ENCODE measurements around the gene NNT. TPM values are rescaled to one million over a fixed set of nuclear protein-coding genes. Genes with fewer than 3 reads are reported as not detected.

NNT gene
- total RNA-seq, 4 donors from 2014 or later = 47.0 to 68.5 (median 60.8) TPM

DNA sequence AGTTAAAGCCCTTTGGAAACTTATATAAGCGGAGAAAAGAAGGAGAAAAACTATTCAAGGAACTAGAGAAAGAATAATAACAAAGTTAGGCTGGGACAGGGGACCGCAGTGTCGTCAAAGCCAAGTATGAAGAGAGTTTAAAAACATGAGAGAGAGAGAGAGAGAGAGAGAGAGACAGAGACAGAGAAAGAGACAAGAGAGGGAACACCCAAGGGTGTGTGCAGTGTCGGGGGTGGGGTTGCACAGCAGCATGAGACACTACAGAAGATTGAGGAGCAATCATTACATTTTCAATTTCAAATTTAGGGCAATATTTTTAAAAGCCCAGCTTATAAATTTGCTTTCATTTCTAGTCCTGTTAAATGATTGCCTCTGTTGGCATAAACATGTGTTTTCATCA, 74.3 kb downstream of the NNT start:
- TF ChIP-seq CTCF (IDR thresholded peaks at IDR 0.05) = no peak
- ATAC-seq (ENCODE audit: low FRiP score) = no peak
- no peak for DNase-seq (ENCODE audit: low spot score)

DNA sequence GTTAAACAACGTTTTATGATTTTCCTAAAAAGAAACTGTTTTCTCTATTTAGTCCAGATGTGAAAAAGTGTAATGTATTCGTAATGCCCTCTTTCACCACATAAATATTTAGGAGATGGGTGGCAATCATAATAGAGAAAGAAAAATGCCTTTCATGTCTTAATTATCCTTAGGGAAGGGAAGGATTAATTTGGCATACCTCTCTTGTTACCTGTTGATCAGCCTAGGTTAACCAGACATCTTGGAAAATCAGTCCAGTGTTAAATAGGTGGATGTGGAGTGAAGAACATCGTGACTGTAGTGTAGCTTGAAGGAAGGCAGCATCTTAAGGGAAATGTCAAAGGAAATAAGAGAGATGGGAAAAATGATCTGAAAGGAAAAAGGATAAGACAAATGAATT, 76.2 kb downstream of the NNT start:
- DNase-seq (ENCODE audit: low spot score) (no peak), ATAC-seq (ENCODE audit: low FRiP score) (no peak)
- no peak for TF ChIP-seq CTCF (IDR thresholded peaks at IDR 0.05)

- DNase-seq (ENCODE audit: low spot score) (no peak), ATAC-seq (ENCODE audit: low FRiP score) (no peak)
- no peak for TF ChIP-seq CTCF (IDR thresholded peaks at IDR 0.05)
Measured at GRCh38 chr5:43680286-43680685, 77.3 kb downstream of the NNT start.

DNA sequence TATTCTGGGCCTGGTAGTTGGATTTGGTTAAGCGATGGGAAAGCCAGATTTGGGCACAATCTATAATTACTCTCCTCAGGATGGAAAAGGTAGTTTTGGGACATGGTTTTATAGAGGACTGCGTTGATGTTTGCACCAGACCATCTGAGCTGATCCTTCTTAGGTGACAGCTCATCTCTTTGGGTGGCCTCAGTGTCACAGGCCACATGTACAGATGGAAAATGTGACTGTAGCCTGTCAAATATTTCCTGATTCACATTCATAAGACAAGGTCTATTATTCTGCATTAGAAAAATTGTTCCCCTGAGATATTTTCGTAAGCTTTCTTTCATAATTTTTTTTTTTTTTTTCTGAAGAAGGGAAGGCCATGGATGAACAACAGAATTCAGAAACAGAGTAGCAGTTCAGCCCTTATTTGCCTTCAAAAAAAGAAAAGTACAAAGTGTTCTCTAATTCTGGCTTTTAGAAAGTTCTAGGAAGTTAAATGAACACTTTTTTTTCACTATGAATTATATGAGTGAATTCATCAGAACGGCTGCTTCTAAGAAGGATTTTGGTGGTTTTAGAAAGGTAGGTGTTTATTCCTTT, 81.0 kb downstream of the NNT start:
- DNase-seq (ENCODE audit: low spot score) = no peak
- no peak for TF ChIP-seq CTCF (IDR thresholded peaks at IDR 0.05)
- no peak for ATAC-seq (ENCODE audit: low FRiP score)

DNA sequence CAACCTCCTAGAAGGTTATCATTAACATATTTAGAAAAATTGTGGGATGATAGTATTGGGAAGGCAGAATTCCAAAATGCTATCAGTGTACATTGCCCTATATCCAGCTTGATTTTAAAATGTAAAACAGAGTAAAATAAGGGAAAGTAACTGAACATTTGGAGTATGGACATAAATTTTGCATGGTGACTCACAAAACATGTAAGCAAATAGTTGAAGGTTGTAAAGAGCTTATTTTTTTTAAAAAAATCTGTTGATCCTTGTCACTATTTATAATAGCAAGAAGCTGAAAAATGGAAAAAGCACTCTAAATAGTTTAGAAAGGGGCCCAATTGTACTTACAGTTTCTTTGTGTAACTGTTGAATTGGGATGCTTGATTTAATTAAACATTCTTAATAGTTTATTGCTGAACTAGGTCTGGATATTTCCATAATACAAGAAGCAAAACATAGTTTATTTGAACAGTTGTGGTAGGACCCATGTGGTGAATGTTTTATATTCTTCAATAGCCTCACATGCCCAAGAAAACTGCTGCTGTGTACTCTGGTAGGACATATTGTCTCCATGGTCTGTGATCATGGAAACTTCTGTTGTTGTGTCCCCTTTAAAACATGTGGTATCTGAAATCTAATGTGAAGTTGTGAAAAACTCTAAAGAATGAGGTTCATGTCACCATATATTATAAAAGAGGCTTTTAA, 82.4 kb downstream of the NNT start:
- ATAC-seq (ENCODE audit: low FRiP score) (no peak), DNase-seq (ENCODE audit: low spot score) (no peak)
- no peak for TF ChIP-seq CTCF (IDR thresholded peaks at IDR 0.05)

GRCh38 chr5:43687275-43687674, 84.3 kb downstream of the NNT start:
- no peak for ATAC-seq (ENCODE audit: low FRiP score)
- DNase-seq (ENCODE audit: low spot score) = no peak
- TF ChIP-seq CTCF (IDR thresholded peaks at IDR 0.05) = no peak

DNA sequence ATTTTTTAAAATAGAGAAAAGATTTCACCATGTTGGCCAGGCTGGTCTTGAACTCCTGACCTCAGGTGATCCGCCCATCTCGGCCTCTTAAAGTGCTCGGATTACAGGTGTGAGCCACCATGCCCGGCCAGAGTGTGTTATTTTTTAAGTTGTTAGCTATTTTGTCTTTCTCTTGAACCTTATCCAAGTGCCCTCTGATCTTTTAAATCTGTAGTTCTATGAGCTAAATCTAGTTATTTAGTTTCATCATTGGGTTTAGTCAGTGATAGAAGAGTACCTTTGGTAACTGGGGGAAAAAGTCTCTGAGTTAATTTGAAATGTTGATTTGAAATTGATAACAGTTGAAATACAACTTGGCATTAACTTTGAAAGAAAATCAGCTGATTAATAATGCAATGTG, 88.3 kb downstream of the NNT start:
- TF ChIP-seq CTCF (IDR thresholded peaks at IDR 0.05) = no peak
- DNase-seq (ENCODE audit: low spot score) (no peak), ATAC-seq (ENCODE audit: low FRiP score) (no peak)

All from omental fat pad (tissue), 4 donors.